ENCODE data around the gene PERM1. TPM values are rescaled to one million over a fixed set of nuclear protein-coding genes. Genes with fewer than 3 reads are reported as not detected.
A peak's percentile ranks its signal among the peaks of the same experiment; 100 is the strongest.

PERM1 gene
- total RNA-seq, 1 experiment from 2014 or later: 0.39 TPM

- DNase-seq (ENCODE audit: low read depth, low spot score): no peak
- no peak overlapping the region for H2AFZ ChIP-seq (ENCODE audit: low read depth, low read length, poor library complexity, severe bottlenecking)
- POLR2A ChIA-PET: interaction anchor here (1.0 to 1.5 kb wide), 3 partner anchors 15 to 23 kb away, joined by 3 to 5 read pairs (median 3); partner anchors contain the start of gene ISG15
- peaks cover 29% of the 10 kb centered on the region for H3K79me2 ChIP-seq (ENCODE audit: insufficient read depth, low read length)
- H3K4me2 ChIP-seq (ENCODE audit: low read length): peak overlapping the region; percentile 98
- ATAC-seq: peak; percentile 21
- no peaks in the 10 kb centered on the region for H3K36me3 ChIP-seq (ENCODE audit: control insufficient read depth in 1 of 2, insufficient read depth in 2 of 2, low read length in 2 of 2)
- CTCF ChIA-PET: interaction anchor here (1.0 kb wide), 1 partner anchor 15 kb away, joined by 4 read pairs; no protein-coding TSS in a partner anchor
- peak overlapping the region; percentile 75 to 83 for H3K4me3 ChIP-seq (replicated peaks in 1 of 2; ENCODE audit: low read depth in 1 of 2, low read length in 2 of 2)
- TF ChIP-seq CEBPB (IDR thresholded peaks at IDR 0.05; ENCODE audit: low read depth): no peak
- peak; percentile 55; the same call in 1 of the 2 replicates for TF ChIP-seq ZFX (IDR thresholded peaks at IDR 0.05)
- TF ChIP-seq RAD21 (IDR thresholded peaks at IDR 0.05; ENCODE audit: low read depth): no peak
- TF ChIP-seq TCF7L2 (IDR thresholded peaks at IDR 0.05; ENCODE audit: borderline replicate concordance, extremely low read depth, insufficient read depth, insufficient read length): peak; percentile 18
- RAD21 ChIA-PET (ENCODE audit: low non-redundant PET in 1 of 2, low total read pairs in 2 of 2, uncharacterized antibody in 2 of 2, unreplicated experiment in 2 of 2): interaction anchor here in 1 of 2 experiments (0.7 kb wide), 1 partner anchor 15 kb away, joined by 3 read pairs; no protein-coding TSS in a partner anchor
- peak overlapping the region; percentile 100 for H3K9ac ChIP-seq (ENCODE audit: low read length)
- H3K27me3 ChIP-seq (ENCODE audit: insufficient read depth, low read length): no peaks in the 10 kb centered on the region
- H3K27ac ChIP-seq (ENCODE audit: low read depth, low read length): peak overlapping the region; percentile 99
- H3K9me2 ChIP-seq (ENCODE audit: insufficient read depth): no peaks in the 10 kb centered on the region
- peaks cover 8% of the 10 kb centered on the region; the same call in 1 of the 2 replicates for H4K20me1 ChIP-seq (ENCODE audit: insufficient read depth)
- BruUV-seq (replicated peaks): no TSS peak
- H3K4me1 ChIP-seq (ENCODE audit: control insufficient read depth in 1 of 2, insufficient read depth in 2 of 2, low read length in 2 of 2): peaks cover 9 to 59% of the 10 kb centered on the region in 2 experiments; a peak in 3 of 4 replicates
- no peaks in the 10 kb centered on the region for H3K9me3 ChIP-seq (ENCODE audit: control insufficient read depth in 1 of 2, insufficient read depth in 1 of 2, low read depth in 1 of 2, low read length in 2 of 2)
- intact Hi-C loops (cut with micrococcal nuclease): no loop called here
Observed at GRCh38 chr1:998995-999724, 17.3 kb upstream of the PERM1 start.

- intact Hi-C loops (cut with micrococcal nuclease): no loop called here
- Histone ChIP-seq H3K27me3 (ENCODE audit: insufficient read depth, low read length) (no peaks in the 10 kb centered on the region), H3K79me2 (ENCODE audit: insufficient read depth, low read length) (peaks cover 29% of the 10 kb centered on the region), H4K20me1 (ENCODE audit: insufficient read depth) (peaks cover 8% of the 10 kb centered on the region; the same call in 1 of the 2 replicates), H3K9me2 (ENCODE audit: insufficient read depth) (no peaks in the 10 kb centered on the region), H3K9ac (ENCODE audit: low read length) (peak overlapping the region; percentile 100), H3K4me3 (replicated peaks in 1 of 2; ENCODE audit: low read depth in 1 of 2, low read length in 2 of 2) (peak overlapping the region; percentile 75 to 83), H3K27ac (ENCODE audit: low read depth, low read length) (peak overlapping the region; percentile 99), H3K4me1 (ENCODE audit: control insufficient read depth in 1 of 2, insufficient read depth in 2 of 2, low read length in 2 of 2) (peaks cover 9 to 54% of the 10 kb centered on the region in 2 experiments; a peak in 3 of 4 replicates), H3K9me3 (ENCODE audit: control insufficient read depth in 1 of 2, insufficient read depth in 1 of 2, low read depth in 1 of 2, low read length in 2 of 2) (no peaks in the 10 kb centered on the region), H2AFZ (ENCODE audit: low read depth, low read length, poor library complexity, severe bottlenecking) (no peak overlapping the region), H3K4me2 (ENCODE audit: low read length) (peak overlapping the region; percentile 98), H3K36me3 (ENCODE audit: control insufficient read depth in 1 of 2, insufficient read depth in 2 of 2, low read length in 2 of 2) (no peaks in the 10 kb centered on the region)
- ChIA-PET RAD21 (ENCODE audit: low non-redundant PET in 1 of 2, low total read pairs in 2 of 2, uncharacterized antibody in 2 of 2, unreplicated experiment in 2 of 2) (no interaction called here), POLR2A (interaction anchor here (1.0 kb wide), 1 partner anchor 14 kb away, joined by 3 read pairs; no protein-coding TSS in a partner anchor), CTCF (interaction anchor here (1.0 kb wide), 1 partner anchor 14 kb away, joined by 4 read pairs; no protein-coding TSS in a partner anchor)
- ATAC-seq (no peak), DNase-seq (ENCODE audit: low read depth, low spot score) (no peak)
- TF ChIP-seq CBX3 (IDR thresholded peaks at IDR 0.05; ENCODE audit: low read depth): no peak
- no TSS peak for BruUV-seq (replicated peaks)
Observed at GRCh38 chr1:998745-998994, 16.8 kb upstream of the PERM1 start.

Data from HCT116 (cell line).